RPMI8226 (cell line): Measurements from ENCODE around the gene HAO1.
"Not testable (repeated sequence)": the region's sequence is repeated elsewhere in the genome, so short reads cannot be mapped to it uniquely, and the experiment has no call there.

Source experiments
- DNase-seq: peaks from one replicate; pipeline ENCODE4 v3.0.0-alpha.2; 2015

The HAO1 gene

DNA sequence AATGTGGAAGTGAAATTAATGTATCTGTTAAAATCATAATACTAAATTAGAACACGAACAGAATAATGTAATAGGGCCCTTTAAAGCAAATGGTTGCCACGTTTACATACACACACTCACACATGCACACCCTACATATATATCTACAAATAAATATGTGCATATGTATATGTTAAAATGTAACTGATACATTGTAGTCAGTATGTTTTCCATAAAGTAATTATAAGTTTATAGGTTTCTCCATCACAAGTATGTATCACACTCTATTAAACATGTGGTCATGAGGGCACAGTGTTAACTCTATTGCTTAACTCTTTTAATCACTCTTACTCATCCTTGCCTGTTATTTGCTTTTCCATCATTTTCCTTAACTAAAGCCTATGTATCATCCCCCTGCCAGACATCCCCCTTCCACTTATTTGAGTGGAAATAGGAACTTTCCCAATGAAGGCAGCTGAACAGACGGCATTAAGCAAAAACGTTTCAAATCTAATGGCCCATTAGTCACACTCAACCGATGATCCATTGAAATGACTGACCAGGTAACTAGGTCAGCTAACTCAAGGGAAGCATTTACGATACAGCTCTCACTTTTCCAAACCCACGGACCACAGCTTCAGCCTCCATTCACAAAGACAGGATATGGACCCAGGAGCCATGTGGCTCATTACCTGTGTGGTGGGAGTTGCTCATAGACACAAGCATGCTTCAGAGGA lies 89.3 kb downstream of the HAO1 start:
- no peak for DNase-seq

DNA sequence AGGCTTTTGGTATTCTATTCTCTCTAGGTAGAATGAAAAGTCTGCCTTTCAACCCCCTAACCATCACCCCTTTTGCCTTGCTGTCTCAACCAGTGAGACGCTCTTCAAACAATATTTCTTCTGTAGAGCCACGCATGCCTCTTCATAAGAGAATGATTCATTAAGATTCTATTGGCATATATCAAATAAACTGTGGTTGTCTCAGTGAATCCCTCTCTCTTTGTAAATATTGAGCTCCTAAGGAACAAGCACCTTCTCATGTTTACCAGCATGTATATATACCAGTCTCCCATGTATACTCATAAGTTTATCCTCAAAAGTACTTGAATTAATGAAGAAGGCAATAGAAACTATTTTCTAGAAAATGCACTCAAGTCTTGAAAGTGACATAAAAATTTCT lies 90.6 kb downstream of the HAO1 start:
- DNase-seq: no peak

DNA sequence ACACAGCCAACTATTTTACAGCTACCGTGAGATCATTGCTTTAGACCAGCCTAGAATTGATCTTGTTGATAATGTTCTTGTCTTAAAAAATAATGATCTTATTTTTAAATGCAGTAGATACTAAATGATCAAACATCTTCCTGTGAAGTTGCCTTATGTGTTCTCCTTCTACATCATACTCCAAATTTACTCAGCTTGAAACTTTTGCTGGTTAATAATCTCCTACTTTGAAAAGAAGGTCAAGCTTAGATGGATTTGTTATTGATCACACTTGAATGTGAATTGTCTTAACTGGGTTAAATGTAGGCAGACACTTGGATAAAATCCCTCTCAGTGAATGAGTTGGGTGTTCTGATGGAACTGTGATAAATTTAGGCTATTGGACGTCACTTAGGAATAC lies 91.9 kb downstream of the HAO1 start:
- no peak for DNase-seq

DNA sequence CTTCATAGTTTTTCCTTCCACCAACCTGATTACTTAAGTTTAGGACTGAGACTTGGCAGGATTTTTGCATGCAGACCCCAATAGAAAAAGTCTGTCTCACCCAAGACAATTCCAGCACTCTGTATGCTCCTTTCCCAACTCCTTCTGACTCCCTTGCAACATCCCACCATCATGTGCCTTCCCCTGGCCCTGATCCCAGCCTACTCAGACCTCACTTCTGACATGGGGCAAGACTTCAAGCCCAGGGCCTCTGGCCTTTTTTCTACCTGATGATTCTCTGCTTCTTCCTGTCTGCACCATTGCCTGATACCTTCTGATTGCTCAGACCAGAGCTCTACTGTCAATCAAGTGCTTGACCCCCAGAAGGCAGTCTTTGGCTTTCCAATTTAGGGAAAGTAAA lies 96.6 kb downstream of the HAO1 start:
- no peak for DNase-seq

DNA sequence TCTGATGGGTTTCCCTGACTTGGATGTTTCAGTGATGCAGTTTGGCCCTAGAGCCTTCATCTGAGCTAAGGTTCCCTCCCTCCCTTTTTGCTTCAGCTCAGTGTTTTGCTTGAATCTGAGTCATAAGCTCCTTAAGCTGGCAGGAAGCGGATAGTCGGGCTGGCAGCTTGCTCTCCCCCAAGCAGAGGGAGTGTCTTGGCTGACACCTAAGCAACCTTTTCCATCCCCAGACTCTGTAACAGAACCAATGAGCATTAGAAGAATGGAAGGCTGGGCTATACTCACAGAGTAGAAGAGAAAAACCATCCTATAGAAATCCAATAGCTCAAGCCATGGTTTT lies 98.3 kb downstream of the HAO1 start:
- no peak for DNase-seq

DNA sequence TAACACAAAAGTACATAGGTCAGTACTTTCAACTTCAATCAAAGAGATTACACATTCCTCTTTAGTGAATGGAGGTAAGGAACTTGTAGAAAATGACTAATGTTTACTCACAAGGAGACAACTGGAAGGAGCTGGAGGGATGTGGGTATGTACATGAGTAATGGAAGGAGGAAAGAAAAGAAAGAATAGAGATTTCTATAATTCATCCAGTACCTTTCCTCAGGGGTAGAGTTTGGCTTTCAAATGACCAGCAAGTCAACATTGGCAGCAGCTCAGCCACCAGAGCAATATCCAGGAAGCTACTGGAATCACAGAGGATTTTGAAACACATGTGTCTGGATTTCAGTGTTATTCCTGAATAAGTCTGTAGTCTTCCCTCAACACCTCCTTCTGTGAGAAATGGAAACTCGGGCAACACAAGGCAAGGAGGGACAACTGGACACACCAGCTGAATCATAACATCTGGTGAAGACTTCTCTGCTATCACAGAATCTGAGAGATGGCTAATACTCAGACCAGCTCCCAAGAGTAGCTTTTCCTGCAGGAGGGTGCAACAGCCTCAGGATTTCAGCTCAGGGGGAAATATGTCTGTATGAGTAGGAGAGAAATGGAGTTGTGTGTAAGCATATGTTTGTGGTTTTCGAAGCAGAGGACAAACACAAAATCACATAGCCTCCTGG lies 98.8 kb downstream of the HAO1 start:
- no peak for DNase-seq

DNA sequence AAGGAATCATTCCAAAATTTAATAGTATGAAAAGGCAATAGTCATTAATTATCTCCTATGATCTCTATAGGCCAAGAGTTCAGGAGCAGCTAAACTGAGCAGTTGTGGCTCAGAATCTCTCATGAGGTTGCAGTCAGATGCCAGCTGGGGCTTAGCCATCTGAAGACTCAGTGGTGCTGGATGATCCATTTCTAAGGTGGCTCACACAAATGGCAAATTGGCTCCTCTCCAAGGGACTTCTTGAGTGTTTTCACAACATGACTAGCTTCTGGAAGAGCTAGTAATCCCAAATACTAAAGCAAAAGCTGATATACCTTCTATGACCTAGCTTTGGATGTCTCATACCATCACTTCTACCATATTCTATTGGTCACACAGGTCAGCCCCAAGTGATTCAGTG lies 104.2 kb downstream of the HAO1 start:
- no peak for DNase-seq

DNA sequence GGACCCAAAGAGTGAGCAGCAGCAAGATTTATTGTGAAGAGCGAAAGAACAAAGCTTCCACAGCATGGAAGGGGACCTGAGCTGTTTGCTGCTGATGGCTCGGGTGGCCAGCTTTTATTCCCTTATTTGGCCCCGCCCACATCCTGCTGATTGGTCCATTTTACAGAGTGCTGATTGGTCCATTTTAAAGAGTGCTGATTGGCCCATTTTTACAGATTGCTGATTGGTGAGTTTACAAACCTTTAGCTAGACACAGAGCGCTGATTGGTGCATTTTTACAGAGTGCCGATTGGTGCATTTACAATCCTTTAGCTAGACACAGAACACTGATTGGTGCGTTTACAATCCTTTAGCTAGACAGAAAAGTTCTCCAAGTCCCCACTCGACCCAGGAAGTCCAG lies 105.8 kb downstream of the HAO1 start:
- DNase-seq: not testable (repeated sequence)
